Measurements from ENCODE around the gene EFCAB5. TPM values are rescaled to one million over a fixed set of nuclear protein-coding genes. Genes with fewer than 3 reads are reported as not detected.

Gene EFCAB5
- total RNA-seq, 1 donor from 2014 or later: 0.30 TPM

- peaks cover 15% of the 10 kb centered on the region for H3K36me3 Mint-ChIP-seq (ENCODE audit: low read depth)
- H3K4me1 Mint-ChIP-seq: no peaks in the 10 kb centered on the region
- TF ChIP-seq, protein P1, sequence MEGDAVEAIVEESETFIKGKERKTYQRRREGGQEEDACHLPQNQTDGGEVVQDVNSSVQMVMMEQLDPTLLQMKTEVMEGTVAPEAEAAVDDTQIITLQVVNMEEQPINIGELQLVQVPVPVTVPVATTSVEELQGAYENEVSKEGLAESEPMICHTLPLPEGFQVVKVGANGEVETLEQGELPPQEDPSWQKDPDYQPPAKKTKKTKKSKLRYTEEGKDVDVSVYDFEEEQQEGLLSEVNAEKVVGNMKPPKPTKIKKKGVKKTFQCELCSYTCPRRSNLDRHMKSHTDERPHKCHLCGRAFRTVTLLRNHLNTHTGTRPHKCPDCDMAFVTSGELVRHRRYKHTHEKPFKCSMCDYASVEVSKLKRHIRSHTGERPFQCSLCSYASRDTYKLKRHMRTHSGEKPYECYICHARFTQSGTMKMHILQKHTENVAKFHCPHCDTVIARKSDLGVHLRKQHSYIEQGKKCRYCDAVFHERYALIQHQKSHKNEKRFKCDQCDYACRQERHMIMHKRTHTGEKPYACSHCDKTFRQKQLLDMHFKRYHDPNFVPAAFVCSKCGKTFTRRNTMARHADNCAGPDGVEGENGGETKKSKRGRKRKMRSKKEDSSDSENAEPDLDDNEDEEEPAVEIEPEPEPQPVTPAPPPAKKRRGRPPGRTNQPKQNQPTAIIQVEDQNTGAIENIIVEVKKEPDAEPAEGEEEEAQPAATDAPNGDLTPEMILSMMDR (conservative IDR thresholded peaks at IDR 0.05): no peak
- H3K27me3 Mint-ChIP-seq (ENCODE audit: low read depth): peaks cover 3% of the 10 kb centered on the region
- no peak for DNase-seq (ENCODE audit: low read depth, low spot score)
- no peak overlapping the region for H3K4me3 Mint-ChIP-seq
- H3K9me3 Mint-ChIP-seq: peaks cover 22% of the 10 kb centered on the region
- no peak overlapping the region for H3K27ac Mint-ChIP-seq (ENCODE audit: unreplicated experiment)
Measured at GRCh38 chr17:30064738-30065137, 123.3 kb downstream of the EFCAB5 start.

DNA sequence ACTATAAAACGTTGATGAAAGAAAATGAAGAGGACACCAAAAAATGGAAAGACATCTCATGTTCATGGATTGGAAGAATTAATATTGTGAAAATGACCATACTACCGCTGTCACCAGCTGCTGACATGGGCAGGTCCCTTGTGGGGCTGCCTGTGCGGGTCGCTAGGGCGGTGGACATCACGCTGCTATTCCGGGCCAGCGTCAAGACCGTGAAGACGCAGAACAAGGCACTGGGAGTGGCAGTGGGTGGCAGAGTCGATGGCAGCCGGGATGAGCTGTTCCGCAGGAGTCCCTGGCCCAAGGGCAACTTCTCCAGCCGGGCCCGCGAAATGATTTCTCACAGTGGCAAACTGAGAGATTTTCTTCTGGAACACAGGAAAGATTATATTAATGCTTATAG lies 127.0 kb downstream of the EFCAB5 start:
- Mint-ChIP-seq H3K4me3 (no peak overlapping the region), H3K4me1 (no peaks in the 10 kb centered on the region), H3K9me3 (peaks cover 33% of the 10 kb centered on the region), H3K27me3 (ENCODE audit: low read depth) (peaks cover 17% of the 10 kb centered on the region), H3K36me3 (ENCODE audit: low read depth) (peaks cover 15% of the 10 kb centered on the region), H3K27ac (ENCODE audit: unreplicated experiment) (no peak overlapping the region)
- no peak for DNase-seq (ENCODE audit: low read depth, low spot score)
- TF ChIP-seq, protein P1 (conservative IDR thresholded peaks at IDR 0.05): no peak

- no peak for DNase-seq (ENCODE audit: low read depth, low spot score)
- peaks cover 44% of the 10 kb centered on the region for H3K27me3 Mint-ChIP-seq (ENCODE audit: low read depth)
- H3K4me3 Mint-ChIP-seq: no peak overlapping the region
- no peaks in the 10 kb centered on the region for H3K4me1 Mint-ChIP-seq
- peaks cover 11% of the 10 kb centered on the region for H3K9me3 Mint-ChIP-seq
- TF ChIP-seq, protein P1 (conservative IDR thresholded peaks at IDR 0.05): no peak
- H3K36me3 Mint-ChIP-seq (ENCODE audit: low read depth): no peaks in the 10 kb centered on the region
- H3K27ac Mint-ChIP-seq (ENCODE audit: unreplicated experiment): no peak overlapping the region
Measured at GRCh38 chr17:30074254-30074653, 132.8 kb downstream of the EFCAB5 start.

DNA sequence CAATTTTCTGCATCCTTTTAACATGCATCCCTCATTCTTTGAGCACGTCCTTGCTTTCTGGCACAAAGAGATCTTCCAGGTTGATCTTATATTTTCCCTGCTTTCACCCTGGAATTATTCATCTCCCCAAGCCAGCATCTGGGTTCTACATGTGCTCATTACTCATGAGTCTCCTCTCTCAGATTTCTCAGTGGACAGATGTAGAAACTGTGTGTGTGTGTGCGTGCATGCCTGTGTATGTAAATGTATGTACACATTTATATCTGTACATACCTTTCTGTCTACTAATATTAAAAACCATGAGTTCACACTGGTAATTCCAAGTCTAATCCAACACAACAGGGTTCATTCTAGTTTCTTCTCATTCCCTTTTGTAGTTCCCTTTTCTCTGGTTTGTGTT lies 133.3 kb downstream of the EFCAB5 start:
- Mint-ChIP-seq H3K27me3 (ENCODE audit: low read depth) (peaks cover 44% of the 10 kb centered on the region), H3K36me3 (ENCODE audit: low read depth) (no peaks in the 10 kb centered on the region)

DNA sequence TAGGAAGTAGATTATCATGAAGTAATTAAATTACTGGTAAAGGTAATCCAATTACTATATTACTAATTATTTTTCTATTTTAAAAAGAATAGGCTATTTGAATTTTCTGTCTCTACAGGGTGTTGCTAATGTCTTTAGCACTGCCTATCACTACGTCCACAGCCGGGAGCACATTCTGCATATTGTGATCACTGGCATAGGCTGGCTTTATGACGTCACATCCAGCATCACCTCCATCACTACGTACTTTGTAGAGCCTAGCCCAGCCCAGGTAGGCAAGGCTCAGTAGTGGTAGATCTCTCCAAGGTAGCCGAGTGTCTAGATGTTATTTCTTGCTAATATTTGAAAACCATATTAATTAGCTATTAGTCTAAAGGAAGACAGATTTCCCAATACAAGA lies 141.3 kb downstream of the EFCAB5 start:
- Mint-ChIP-seq H3K27ac (ENCODE audit: unreplicated experiment) (no peak overlapping the region), H3K27me3 (ENCODE audit: low read depth) (peaks cover 13% of the 10 kb centered on the region), H3K4me1 (peaks cover 11% of the 10 kb centered on the region), H3K36me3 (ENCODE audit: low read depth) (no peaks in the 10 kb centered on the region), H3K9me3 (peaks cover 3% of the 10 kb centered on the region), H3K4me3 (no peak overlapping the region)
- DNase-seq (ENCODE audit: low read depth, low spot score): no peak
- TF ChIP-seq, protein P1 (conservative IDR thresholded peaks at IDR 0.05): no peak

More for the DNA sequence above, 133.3 kb downstream of the EFCAB5 start:
- Mint-ChIP-seq H3K4me1 (no peaks in the 10 kb centered on the region), H3K9me3 (peaks cover 11% of the 10 kb centered on the region), H3K27ac (ENCODE audit: unreplicated experiment) (no peak overlapping the region), H3K4me3 (no peak overlapping the region)
- no peak for DNase-seq (ENCODE audit: low read depth, low spot score)
- TF ChIP-seq, protein P1 (conservative IDR thresholded peaks at IDR 0.05): no peak

- DNase-seq (ENCODE audit: low read depth, low spot score): no peak
- no peak overlapping the region for H3K27ac Mint-ChIP-seq (ENCODE audit: unreplicated experiment)
- peaks cover 10% of the 10 kb centered on the region for H3K27me3 Mint-ChIP-seq (ENCODE audit: low read depth)
- TF ChIP-seq, protein P1 (conservative IDR thresholded peaks at IDR 0.05): no peak
- peaks cover 11% of the 10 kb centered on the region for H3K4me1 Mint-ChIP-seq
- no peaks in the 10 kb centered on the region for H3K36me3 Mint-ChIP-seq (ENCODE audit: low read depth)
- H3K9me3 Mint-ChIP-seq: peaks cover 3% of the 10 kb centered on the region
- no peak overlapping the region for H3K4me3 Mint-ChIP-seq
Measured at GRCh38 chr17:30084788-30085187, 143.4 kb downstream of the EFCAB5 start.
